Smooth muscle cell (in vitro differentiated cells): ENCODE data around the gene CXCR5. TPM values are rescaled to one million over a fixed set of nuclear protein-coding genes. Genes with fewer than 3 reads are reported as not detected.
A peak's percentile ranks its signal among the peaks of the same experiment; 100 is the strongest.

Source experiments
- DNase-seq: peaks from one replicate; lab custom pipeline; 2025; ENCODE audit not compliant: unreplicated experiment; lab: John Stamatoyannopoulos, UW
- H2AFZ ChIP-seq: fragments of 200-600 bp; sonication (generic); 2 replicates; pipeline ENCODE4 v1.6.0; 2016; ENCODE audit warnings: antibody characterized with exemption, low read depth, mild to moderate bottlenecking
- H3F3A ChIP-seq: fragments of 200-600 bp; sonication (generic); 2 replicates; pipeline ENCODE4 v1.6.0; 2017; ENCODE audit warnings: antibody characterized with exemption, low read depth
- H3K27ac ChIP-seq: fragments of 200-600 bp; sonication (generic); 2 replicates; pipeline ENCODE4 v1.5.1; 2016; ENCODE audit warnings: low read depth, mild to moderate bottlenecking
- H3K27me3 ChIP-seq: fragments of 200-600 bp; sonication (generic); 2 replicates; pipeline ENCODE4 v1.6.1; 2016; ENCODE audit warnings: low read depth, mild to moderate bottlenecking
- H3K36me3 ChIP-seq: fragments of 200-600 bp; sonication (generic); 2 replicates; pipeline ENCODE4 v1.5.1; 2016; ENCODE audit warnings: low read depth
- H3K4me1 ChIP-seq: fragments of 200-600 bp; sonication (generic); 2 replicates; pipeline ENCODE4 v1.5.1; 2016; ENCODE audit warnings: low read depth
- H3K4me2 ChIP-seq: fragments of 200-600 bp; sonication (generic); 2 replicates; pipeline ENCODE4 v1.6.0; 2016; ENCODE audit warnings: mild to moderate bottlenecking
- H3K4me3 ChIP-seq: fragments of 200-600 bp; sonication (generic); 2 replicates; pipeline ENCODE4 v1.5.1; 2016; ENCODE audit warnings: mild to moderate bottlenecking
- H3K79me2 ChIP-seq: fragments of 200-600 bp; sonication (generic); 2 replicates; pipeline ENCODE4 v1.6.0; 2016; ENCODE audit warnings: low read depth, mild to moderate bottlenecking
- H3K9ac ChIP-seq: fragments of 200-600 bp; sonication (generic); 2 replicates; pipeline ENCODE4 v1.6.0; 2016; ENCODE audit warnings: low read depth
- H3K9me3 ChIP-seq: fragments of 200-600 bp; sonication (generic); replicated peaks from 2 replicates; pipeline ENCODE4 v1.5.1; 2016; ENCODE audit warnings: low read depth
- H4K20me1 ChIP-seq: fragments of 200-600 bp; sonication (generic); 2 replicates; pipeline ENCODE4 v1.6.0; 2016; ENCODE audit warnings: low read depth
- CTCF ChIP-seq: fragments of 200-600 bp; sonication (generic); IDR thresholded peaks from 2 replicates; pipeline ENCODE4 v1.5.1; 2017; ENCODE audit warnings: borderline replicate concordance, mild to moderate bottlenecking, antibody characterized with exemption; ENCODE audit not compliant: insufficient read depth, poor library complexity, severe bottlenecking
- WGBS: methylation state at CpG from one replicate; pipeline ENCODE4 v1.1.7; 2016; ENCODE audit warnings: low lambda C conversion rate; 5-methylcytosine and 5-hydroxymethylcytosine counted together
- polyA plus RNA-seq: library from polyadenylated mRNA; unstranded; fragments of >200 nt; fragmentation: Nextera tagmentation; extraction: Ambion mirVana; gene quantifications from 2 replicates; pipeline ENCODE4 v1.2.1, GENCODE V29; 2016
- total RNA-seq: library from RNA; depleted of rRNA; stranded (reverse); fragments of >200 nt; gene quantifications from 2 replicates; pipeline ENCODE4 v1.2.3, GENCODE V29; 2014

Gene CXCR5
- total and polyA plus RNA-seq, 2 experiments from 2014 or later, result not detected

DNA sequence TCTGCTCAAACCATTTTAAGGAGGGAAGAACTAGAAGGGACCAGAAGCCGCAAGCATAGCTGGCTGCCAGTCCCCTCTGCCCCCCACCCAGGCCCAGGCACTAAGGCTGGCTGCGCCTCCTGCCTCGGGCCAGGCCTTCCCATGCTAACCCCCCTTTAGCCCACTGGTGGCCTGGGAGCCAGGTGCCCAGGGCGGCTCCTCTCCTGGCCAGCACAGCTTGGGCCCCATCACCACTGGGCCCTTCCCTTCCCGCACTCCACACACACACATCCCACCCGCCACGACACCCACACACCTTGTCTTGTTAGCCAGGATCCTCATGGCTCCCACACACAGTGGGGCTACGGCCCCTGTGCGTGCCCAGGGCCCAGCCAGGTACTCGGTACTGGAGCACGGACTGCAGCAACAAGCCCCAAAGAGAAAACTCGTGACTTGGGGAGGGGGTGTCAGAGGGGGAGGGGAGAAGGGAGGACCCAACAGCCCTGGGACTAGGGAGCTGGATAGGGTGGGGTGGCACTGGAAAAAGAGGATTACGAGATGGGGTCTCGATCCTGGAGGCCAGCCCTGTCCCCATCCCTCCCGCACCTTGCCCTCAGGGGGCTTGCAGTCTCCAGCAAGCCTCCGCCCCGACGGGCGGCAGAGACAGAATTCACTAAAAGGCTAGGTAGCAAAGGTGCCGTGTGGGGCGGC, 26.1 kb downstream of the CXCR5 start:
- peaks cover 67% of the 10 kb centered on the region for H3K4me1 ChIP-seq
- no peaks in the 10 kb centered on the region for H3K36me3 ChIP-seq
- no peak overlapping the region for H2AFZ ChIP-seq
- H3K4me3 ChIP-seq, result peak overlapping the region; percentile 45
- 10% methylated on average over 21 of the region's 21 CpGs for WGBS
- peak overlapping the region; percentile 100 for H3K27ac ChIP-seq
- no peaks in the 10 kb centered on the region for H3K9me3 ChIP-seq
- peak overlapping the region; percentile 88 for H3K4me2 ChIP-seq
- no peak for TF ChIP-seq CTCF
- no peaks in the 10 kb centered on the region for H3K27me3 ChIP-seq
- H3K79me2 ChIP-seq, result peaks cover 63% of the 10 kb centered on the region
- peak overlapping the region; percentile 94 for H3K9ac ChIP-seq
- H4K20me1 ChIP-seq, result peaks cover 41% of the 10 kb centered on the region
- DNase-seq, result no peak
- H3F3A ChIP-seq, result peaks cover 25% of the 10 kb centered on the region

DNA sequence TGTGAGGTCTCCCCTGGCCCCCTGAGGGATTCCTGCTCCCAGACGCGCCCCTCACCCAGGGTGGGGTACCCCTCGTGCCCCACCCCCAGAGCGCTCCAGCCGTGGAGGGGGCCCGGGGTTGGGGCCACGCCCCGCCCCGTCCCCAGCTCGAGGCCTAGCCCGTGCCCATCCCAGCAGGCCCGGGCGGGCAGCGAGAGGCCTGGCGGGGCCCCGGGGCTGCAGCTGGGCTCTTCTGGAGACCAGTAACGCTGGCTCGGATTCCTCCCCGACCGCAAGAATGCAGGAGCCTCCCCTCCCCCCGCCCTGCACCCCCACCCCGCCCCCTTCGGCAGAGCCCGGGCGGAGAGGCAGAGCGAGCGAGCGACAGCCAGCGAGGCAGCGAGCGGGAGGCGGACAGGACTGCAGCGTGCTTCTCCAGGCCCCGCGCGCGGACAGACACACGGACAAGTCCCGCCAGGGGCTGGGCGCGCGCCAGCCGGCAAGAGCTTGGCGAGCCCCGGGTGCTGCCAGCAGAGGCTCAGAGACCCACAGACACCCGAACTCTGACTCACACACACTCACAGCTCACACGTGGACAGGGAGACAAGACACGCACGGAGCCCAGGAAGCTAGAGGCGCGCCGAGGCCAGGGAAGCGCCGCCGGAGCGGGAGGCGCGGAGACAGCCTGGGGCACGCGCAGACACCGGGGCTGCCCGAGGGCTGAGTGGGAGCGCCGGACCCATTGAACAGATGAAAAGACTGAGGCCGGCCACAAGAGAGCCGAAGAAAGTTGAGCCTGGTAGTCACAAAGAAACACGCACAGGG, 26.8 kb downstream of the CXCR5 start:
- Histone ChIP-seq H3K4me2 (peak overlapping the region; percentile 88), H3K4me1 (peaks cover 73% of the 10 kb centered on the region), H3K27ac (peak overlapping the region; percentile 100), H3K36me3 (no peaks in the 10 kb centered on the region), H3K79me2 (peaks cover 65% of the 10 kb centered on the region), H3K27me3 (no peaks in the 10 kb centered on the region), H3K4me3 (peak overlapping the region; percentile 45), H2AFZ (no peak overlapping the region), H3F3A (peaks cover 32% of the 10 kb centered on the region), H3K9me3 (no peaks in the 10 kb centered on the region), H3K9ac (peak overlapping the region; percentile 94), H4K20me1 (peaks cover 33% of the 10 kb centered on the region)
- 2% methylated on average over 37 of the region's 67 CpGs for WGBS
- no peak for TF ChIP-seq CTCF
- peak; percentile 80 for DNase-seq

DNA sequence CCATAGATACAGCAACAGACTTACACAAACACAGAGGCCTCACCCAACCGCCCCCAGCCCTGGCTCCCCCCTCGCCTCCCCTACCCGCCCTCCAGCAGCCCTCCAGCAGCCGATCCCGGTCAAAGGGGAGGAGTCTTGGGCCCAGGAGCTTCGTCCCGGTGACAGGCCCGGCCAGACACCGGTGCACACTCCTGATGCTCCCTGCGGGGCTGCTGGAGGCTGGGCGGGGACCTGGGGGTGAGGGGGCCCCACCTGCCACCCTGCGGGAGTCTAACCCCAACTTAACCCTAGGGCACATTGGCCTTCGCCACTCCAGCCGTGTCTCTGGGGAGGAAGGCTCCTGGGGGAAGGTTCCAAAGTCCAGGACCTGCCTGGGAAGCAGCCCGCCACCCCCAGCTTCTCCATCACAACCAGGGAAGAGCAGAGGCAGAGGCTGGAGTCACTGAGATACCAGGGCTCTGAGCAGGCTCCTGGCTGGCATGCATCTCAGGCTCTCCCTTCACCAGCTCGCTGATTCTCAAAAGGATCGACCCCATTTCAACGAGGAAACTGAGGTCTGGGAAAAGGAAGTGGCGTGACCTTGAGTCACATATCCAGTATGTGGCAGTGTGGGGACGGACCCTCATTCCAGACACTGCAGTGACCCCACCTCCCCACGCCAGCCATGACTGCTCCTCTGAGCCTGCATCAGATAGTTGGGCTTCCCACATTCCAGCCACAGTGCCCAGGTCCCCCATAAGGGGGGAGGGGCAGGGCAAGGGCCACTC, 27.6 kb downstream of the CXCR5 start:
- Histone ChIP-seq H4K20me1 (peaks cover 27% of the 10 kb centered on the region), H3K79me2 (peaks cover 65% of the 10 kb centered on the region), H3K4me3 (peak overlapping the region; percentile 45), H3K9ac (peak overlapping the region; percentile 94), H3F3A (peaks cover 37% of the 10 kb centered on the region), H3K4me1 (peaks cover 81% of the 10 kb centered on the region), H3K27me3 (no peaks in the 10 kb centered on the region), H3K36me3 (no peaks in the 10 kb centered on the region), H3K27ac (peak overlapping the region; percentile 100), H3K4me2 (peak overlapping the region; percentile 88), H3K9me3 (no peaks in the 10 kb centered on the region), H2AFZ (no peak overlapping the region)
- DNase-seq, result peak; percentile 63
- WGBS, result 6% methylated on average over 12 of the region's 21 CpGs
- TF ChIP-seq CTCF, result no peak
